CD14-positive monocyte (primary cell): ENCODE measurements around the gene ZNF497. TPM values are rescaled to one million over a fixed set of nuclear protein-coding genes. Genes with fewer than 3 reads are reported as not detected.

ENCODE experiments used
- DNase-seq, 3 donors: peaks; one replicate each; pipeline ENCODE4 v3.0.0-alpha.2; 2011 to 2022
- H2AFZ ChIP-seq: 2 replicates; pipeline ENCODE4 v1.6.0; 2012; ENCODE audit warnings: mild to moderate bottlenecking, low read depth, low read length, inconsistent platforms; ENCODE audit not compliant: insufficient read depth, poor library complexity, severe bottlenecking
- H3K27ac ChIP-seq, 2 donors: 1 replicate in 1 of 2; 2 replicates in 1 of 2; pipeline ENCODE4 v1.5.1; 2012 to 2013; ENCODE audit warnings: low read length in 2 of 2, control low read depth in 1 of 2, inconsistent platforms in 1 of 2, low read depth in 1 of 2, mild to moderate bottlenecking in 1 of 2
- H3K27me3 ChIP-seq, 2 donors: one replicate each; pipeline versions ENCODE4 v1.6.0 to v1.6.1; 2011 to 2013; ENCODE audit warnings: low read length in 2 of 2; ENCODE audit not compliant: control insufficient read depth in 2 of 2, insufficient read depth in 2 of 2
- H3K36me3 ChIP-seq, 2 donors: replicated peaks in 1 of 2; 1 replicate in 1 of 2; 2 replicates in 1 of 2; pipeline versions ENCODE4 v1.5.1 to v1.6.1; 2012 to 2013; ENCODE audit warnings: low read length in 2 of 2, control low read depth in 1 of 2, inconsistent platforms in 1 of 2, mild to moderate bottlenecking in 1 of 2; ENCODE audit not compliant: insufficient read depth in 2 of 2, control insufficient read depth in 1 of 2
- H3K4me1 ChIP-seq, 2 donors: 1 replicate in 1 of 2; 2 replicates in 1 of 2; pipeline versions ENCODE4 v1.5.1 to v1.6.1; 2012 to 2013; ENCODE audit warnings: low read length in 2 of 2, control low read depth in 1 of 2, inconsistent platforms in 1 of 2, mild to moderate bottlenecking in 1 of 2, moderate library complexity in 1 of 2; ENCODE audit not compliant: insufficient read depth in 2 of 2, control insufficient read depth in 1 of 2
- H3K4me2 ChIP-seq: replicated peaks from 2 replicates; pipeline ENCODE3; 2012; ENCODE audit warnings: low read length, moderate library complexity, mild to moderate bottlenecking; ENCODE audit not compliant: poor library complexity, severe bottlenecking; ENCODE audit errors: extremely low read depth
- H3K4me3 ChIP-seq, 3 experiments: fragments of 200-600 bp in 1 of 3; sonication (generic) in 1 of 3; replicated peaks in 1 of 3; 1 replicate in 2 of 3; 2 replicates in 1 of 3; pipeline ENCODE4 v1.5.1; 2011 to 2013; ENCODE audit warnings: low read length in 3 of 3, mild to moderate bottlenecking in 3 of 3, control low read depth in 2 of 3, low read depth in 2 of 3, inconsistent platforms in 1 of 3, moderate library complexity in 1 of 3
- H3K79me2 ChIP-seq: 2 replicates; pipeline ENCODE4 v1.6.0; 2012; ENCODE audit warnings: mild to moderate bottlenecking, control low read depth, inconsistent platforms, low read length, moderate library complexity; ENCODE audit not compliant: insufficient read depth
- H3K9ac ChIP-seq: 2 replicates; pipeline ENCODE4 v1.6.0; 2017; ENCODE audit warnings: low read length, mild to moderate bottlenecking; ENCODE audit not compliant: insufficient read depth, poor library complexity, severe bottlenecking
- H3K9me3 ChIP-seq, 2 donors: replicated peaks in 1 of 2; 1 replicate in 1 of 2; 2 replicates in 1 of 2; pipeline versions ENCODE4 v1.5.1 to v1.6.1; 2012 to 2013; ENCODE audit warnings: low read length in 2 of 2, control low read depth in 1 of 2; ENCODE audit not compliant: control insufficient read depth in 1 of 2, insufficient read depth in 1 of 2
- H4K20me1 ChIP-seq: 2 replicates; pipeline ENCODE4 v1.6.0; 2012; ENCODE audit warnings: mild to moderate bottlenecking, low read length, control low read depth, moderate library complexity; ENCODE audit not compliant: insufficient read depth
- H3K27ac Mint-ChIP-seq, 7 donors: one replicate each; pipeline ENCODE4 v1.8.0; 2020; ENCODE audit warnings: mild to moderate bottlenecking in 7 of 7, mixed read lengths in 7 of 7, moderate library complexity in 6 of 7, inconsistent platforms in 2 of 7
- H3K27me3 Mint-ChIP-seq, 3 donors: one replicate each; pipeline ENCODE4 v1.8.0; 2021 to 2022; ENCODE audit warnings: low read depth in 3 of 3, mild to moderate bottlenecking in 3 of 3, mixed read lengths in 3 of 3, moderate library complexity in 3 of 3, inconsistent platforms in 1 of 3
- H3K36me3 Mint-ChIP-seq, 2 donors: one replicate each; pipeline ENCODE4 v1.8.0; 2020; ENCODE audit warnings: mixed read lengths in 2 of 2, inconsistent platforms in 1 of 2, mild to moderate bottlenecking in 1 of 2
- H3K4me1 Mint-ChIP-seq: one replicate; pipeline ENCODE4 v1.8.0; 2020; ENCODE audit warnings: mild to moderate bottlenecking, mixed read lengths
- H3K4me3 Mint-ChIP-seq, 2 donors: one replicate each; pipeline ENCODE4 v1.8.0; 2020; ENCODE audit warnings: mild to moderate bottlenecking in 2 of 2, mixed read lengths in 2 of 2, moderate library complexity in 1 of 2
- H3K9me3 Mint-ChIP-seq, 7 donors: one replicate each; pipeline ENCODE4 v1.8.0; 2020 to 2022; ENCODE audit warnings: mixed read lengths in 7 of 7, mild to moderate bottlenecking in 6 of 7, moderate library complexity in 6 of 7, inconsistent platforms in 2 of 7
- CTCF ChIP-seq: fragments of 200-600 bp; IDR thresholded peaks from one replicate; pipeline ENCODE4 v1.8.0; 2022; ENCODE audit warnings: antibody characterized with exemption, mild to moderate bottlenecking
- WGBS: methylation state at CpG from one replicate; pipeline ENCODE4 v1.1.5; 2013; ENCODE audit warnings: missing lambda C conversion rate; ENCODE audit not compliant: insufficient coverage; 5-methylcytosine and 5-hydroxymethylcytosine counted together
- intact Hi-C, 2 donors: fragments of 100-400 bp; cut with micrococcal nuclease; formaldehyde crosslinking; loops; one replicate each; pipeline versions ENCODE4 v1.15.0 to v1.15.1; 2023
- polyA plus RNA-seq, 3 donors: library from polyadenylated mRNA; depleted of rRNA in 1 of 3; unstranded in 2 of 3; stranded (reverse) in 1 of 3; fragments of 300-500 nt in 2 of 3; fragments of >200 nt in 1 of 3; fragmentation: Illumina TruSeq in 2 of 3; gene quantifications; 1 replicate in 2 of 3; 2 replicates in 1 of 3; pipeline ENCODE4 v1.2.3, GENCODE V29; 2012 to 2021

ZNF497 gene
- polyA plus RNA-seq, 3 donors = 0.28 to 0.60 (median 0.41) TPM

GRCh38 chr19:58397533-58398037 is 35.0 kb upstream of the ZNF497 start:
- peaks cover 0 to 11% (median 0%) of the 10 kb centered on the region in 7 donors for H3K9me3 Mint-ChIP-seq
- H3K36me3 Mint-ChIP-seq = peaks cover 26 to 29% of the 10 kb centered on the region in 2 donors
- H3K27me3 ChIP-seq = peaks cover 5 to 30% of the 10 kb centered on the region in 2 donors
- DNase-seq = peak in 1 of 3 donors; percentile 4
- H3K27ac ChIP-seq = no peak overlapping the region
- no peak overlapping the region for H3K4me2 ChIP-seq
- peaks cover 25 to 27% of the 10 kb centered on the region in 2 donors for H3K36me3 ChIP-seq
- TF ChIP-seq CTCF = no peak
- H3K79me2 ChIP-seq = no peaks in the 10 kb centered on the region
- H3K4me3 ChIP-seq = no peak overlapping the region
- H3K9me3 ChIP-seq = no peaks in the 10 kb centered on the region
- intact Hi-C loops = no loop called here
- no peak overlapping the region for H2AFZ ChIP-seq
- no peak overlapping the region for H3K27ac Mint-ChIP-seq
- 83% methylated on average over 4 of the region's 7 CpGs for whole genome bisulfite sequencing
- peaks cover 14 to 18% of the 10 kb centered on the region in 2 donors for H3K4me1 ChIP-seq
- peaks cover 30 to 44% (median 43%) of the 10 kb centered on the region in 3 donors for H3K27me3 Mint-ChIP-seq
- peaks cover 20% of the 10 kb centered on the region for H3K4me1 Mint-ChIP-seq
- H3K4me3 Mint-ChIP-seq = peak overlapping the region in 1 of 2 donors; percentile 53
- no peak overlapping the region for H3K9ac ChIP-seq
- H4K20me1 ChIP-seq = peaks cover 2% of the 10 kb centered on the region

DNA sequence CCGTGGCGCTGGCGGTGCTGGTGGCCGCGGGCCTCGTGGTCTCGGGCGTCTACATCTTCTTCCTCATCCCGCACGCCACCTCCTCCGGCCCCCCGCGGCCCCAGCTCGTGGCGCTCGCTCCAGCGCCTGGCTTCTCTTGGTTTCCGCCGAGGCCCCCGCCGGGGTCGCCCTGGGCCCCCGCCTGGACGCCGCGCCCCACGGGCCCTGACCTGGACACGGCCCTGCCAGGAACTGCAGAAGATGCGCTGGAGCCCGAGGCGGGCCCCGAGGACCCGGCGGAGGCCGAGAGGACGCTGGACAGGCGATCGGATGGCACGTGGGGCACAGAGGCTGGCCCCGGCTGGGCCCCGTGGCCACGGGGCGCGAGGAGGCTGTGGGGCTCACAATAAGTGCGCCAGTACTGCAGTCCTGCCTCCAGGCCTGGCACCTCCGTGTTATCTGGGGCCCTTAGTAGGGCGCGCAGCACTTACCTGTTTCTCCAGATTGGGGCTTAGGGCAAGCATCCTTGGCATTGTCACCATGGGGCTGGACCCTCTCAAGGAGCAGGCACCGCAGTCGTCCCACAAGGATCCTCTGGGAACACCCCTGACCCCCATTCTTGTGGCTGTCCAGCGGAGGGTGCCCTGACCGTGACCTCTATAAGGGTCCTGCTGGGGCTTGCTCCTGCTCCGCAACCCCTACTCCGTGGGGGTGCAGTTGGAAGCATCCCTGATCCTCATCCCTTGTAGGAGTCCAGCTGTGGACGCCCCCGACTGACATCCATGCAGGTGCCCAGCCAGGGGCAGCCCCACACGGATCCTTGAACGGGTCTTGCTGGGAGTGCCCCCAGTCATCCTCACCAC is 34.4 kb upstream of the ZNF497 start:
- Mint-ChIP-seq H3K27ac (no peak overlapping the region), H3K4me1 (peaks cover 20% of the 10 kb centered on the region), H3K9me3 (peaks cover 0 to 11% (median 0%) of the 10 kb centered on the region in 7 donors), H3K36me3 (peaks cover 30 to 32% of the 10 kb centered on the region in 2 donors), H3K4me3 (peak overlapping the region in 1 of 2 donors; percentile 53), H3K27me3 (peaks cover 30 to 44% (median 43%) of the 10 kb centered on the region in 3 donors)
- no peak overlapping the region for H3K9ac ChIP-seq
- H2AFZ ChIP-seq = no peak overlapping the region
- H3K4me3 ChIP-seq = no peak overlapping the region
- TF ChIP-seq CTCF = no peak
- 34% methylated on average over 58 of the region's 58 CpGs for WGBS
- no peak overlapping the region for H3K4me2 ChIP-seq
- intact Hi-C loops = no loop called here
- no peak overlapping the region for H3K27ac ChIP-seq
- peaks cover 4% of the 10 kb centered on the region for H4K20me1 ChIP-seq
- peaks cover 30 to 32% of the 10 kb centered on the region in 2 donors for H3K36me3 ChIP-seq
- no peaks in the 10 kb centered on the region for H3K79me2 ChIP-seq
- H3K4me1 ChIP-seq = peaks cover 12 to 16% of the 10 kb centered on the region in 2 donors
- no peak for DNase-seq
- H3K9me3 ChIP-seq = no peaks in the 10 kb centered on the region
- H3K27me3 ChIP-seq = peaks cover 5 to 30% of the 10 kb centered on the region in 2 donors
